GM23338 (cell line): Measurements from ENCODE around the gene FSD1. TPM values are rescaled to one million over a fixed set of nuclear protein-coding genes. Genes with fewer than 3 reads are reported as not detected.

ENCODE experiments used
- ATAC-seq: fragments of 200-7000 bp; cut with Tn5 transposase; 3 replicates; pipeline ENCODE4 v1.9.1; 2020
- DNase-seq: peaks from one replicate; pipeline ENCODE4 v3.0.0-alpha.2; 2015; ENCODE audit warnings: low spot score
- H2AFZ ChIP-seq: fragments of 200-600 bp; sonication (generic); 2 replicates; pipeline ENCODE4 v1.8.0; 2016; ENCODE audit warnings: antibody characterized with exemption, mild to moderate bottlenecking, moderate library complexity
- H3F3A ChIP-seq: fragments of 200-600 bp; sonication (generic); replicated peaks from 2 replicates; pipeline ENCODE4 v1.8.0; 2017; ENCODE audit warnings: antibody characterized with exemption, mixed run types, low read depth
- H3K27ac ChIP-seq: fragments of 200-600 bp; sonication (generic); 2 replicates; pipeline ENCODE4 v1.6.1; 2016; ENCODE audit warnings: low read depth
- H3K27me3 ChIP-seq: fragments of 200-600 bp; sonication (generic); 2 replicates; pipeline ENCODE4 v1.8.0; 2016; ENCODE audit warnings: mild to moderate bottlenecking, mixed run types, moderate library complexity; ENCODE audit not compliant: insufficient read depth
- H3K36me3 ChIP-seq: fragments of 200-600 bp; sonication (generic); 2 replicates; pipeline ENCODE4 v1.8.0; 2016; ENCODE audit warnings: mild to moderate bottlenecking; ENCODE audit not compliant: insufficient read depth
- H3K4me1 ChIP-seq: fragments of 200-600 bp; sonication (generic); 2 replicates; pipeline ENCODE4 v1.8.0; 2016; ENCODE audit warnings: mild to moderate bottlenecking, moderate library complexity; ENCODE audit not compliant: insufficient read depth
- H3K4me2 ChIP-seq: fragments of 200-600 bp; sonication (generic); 2 replicates; pipeline ENCODE4 v1.7.1; 2017; ENCODE audit warnings: mixed run types
- H3K4me3 ChIP-seq: fragments of 200-600 bp; sonication (generic); 2 replicates; pipeline ENCODE4 v1.6.1; 2016; ENCODE audit warnings: mixed run types
- H3K79me2 ChIP-seq: fragments of 200-600 bp; sonication (generic); replicated peaks from 2 replicates; pipeline ENCODE4 v1.8.0; 2017; ENCODE audit warnings: mild to moderate bottlenecking; ENCODE audit not compliant: insufficient read depth
- H3K9me2 ChIP-seq: fragments of 200-600 bp; sonication (generic); 2 replicates; pipeline ENCODE4 v1.8.0; 2017; ENCODE audit not compliant: insufficient read depth
- H4K20me1 ChIP-seq: fragments of 200-600 bp; sonication (generic); replicated peaks from 2 replicates; pipeline ENCODE4 v1.8.0; 2017; ENCODE audit warnings: mild to moderate bottlenecking; ENCODE audit not compliant: insufficient read depth
- H3K27ac Mint-ChIP-seq: 2 replicates; pipeline ENCODE4 v1.8.0; 2020; ENCODE audit warnings: inconsistent platforms, mild to moderate bottlenecking, moderate library complexity, mixed read lengths
- H3K27me3 Mint-ChIP-seq: 3 replicates; pipeline ENCODE4 v1.8.0; 2022; ENCODE audit warnings: low read depth, mild to moderate bottlenecking, moderate library complexity, mixed read lengths, inconsistent platforms; ENCODE audit not compliant: insufficient read depth, poor library complexity
- H3K36me3 Mint-ChIP-seq: 3 replicates; pipeline ENCODE4 v1.8.0; 2021; ENCODE audit warnings: low read depth, mild to moderate bottlenecking, inconsistent platforms, moderate library complexity, mixed read lengths
- H3K4me1 Mint-ChIP-seq: 3 replicates; pipeline ENCODE4 v1.8.0; 2020; ENCODE audit warnings: mild to moderate bottlenecking, inconsistent platforms, mixed read lengths
- H3K4me3 Mint-ChIP-seq: 3 replicates; pipeline ENCODE4 v1.8.0; 2021; ENCODE audit warnings: moderate library complexity, mild to moderate bottlenecking, inconsistent platforms, mixed read lengths
- H3K9me3 Mint-ChIP-seq: 3 replicates; pipeline ENCODE4 v1.8.0; 2020; ENCODE audit warnings: moderate library complexity, mild to moderate bottlenecking, inconsistent platforms, mixed read lengths
- CREB1 ChIP-seq: fragments of 250-450 bp; sonication (Bioruptor Pico); IDR thresholded peaks from 2 replicates; pipeline ENCODE4 v1.5.0; 2020; ENCODE audit warnings: low read depth, mild to moderate bottlenecking, moderate library complexity
- CTCF ChIP-seq, 2 experiments: fragments of 200-600 bp in 1 of 2; sonication (generic) in 1 of 2; conservative IDR thresholded peaks; 2 replicates each; pipeline versions ENCODE4 v1.5.1 to v1.6.1; 2016 to 2017; ENCODE audit warnings: antibody characterized with exemption in 2 of 2, low read depth in 2 of 2, mild to moderate bottlenecking in 2 of 2, moderate library complexity in 1 of 2
- EZH2 ChIP-seq: fragments of 200-600 bp; sonication (generic); IDR thresholded peaks from one replicate; pipeline ENCODE4 v1.8.0; 2017; ENCODE audit warnings: antibody characterized with exemption, mild to moderate bottlenecking, low read depth; ENCODE audit not compliant: unreplicated experiment
- EZH2phosphoT487 ChIP-seq: fragments of 200-600 bp; sonication (generic); IDR thresholded peaks from one replicate; pipeline ENCODE4 v1.8.1; 2018; ENCODE audit warnings: antibody characterized with exemption; ENCODE audit not compliant: unreplicated experiment
- NANOG ChIP-seq: IDR thresholded peaks from 2 replicates; pipeline ENCODE4 v1.6.1; 2016; ENCODE audit warnings: antibody characterized with exemption, borderline replicate concordance
- POLR2AphosphoS5 ChIP-seq: IDR thresholded peaks from 2 replicates; pipeline ENCODE4 v1.6.1; 2016; ENCODE audit warnings: antibody characterized with exemption, low read depth
- STAT1 ChIP-seq: IDR thresholded peaks from one replicate; pipeline ENCODE4 v1.6.1; 2016; ENCODE audit warnings: antibody characterized with exemption; ENCODE audit not compliant: unreplicated experiment
- ZNF114 ChIP-seq: fragments of 250-450 bp; sonication (Bioruptor Pico); IDR thresholded peaks from 2 replicates; pipeline ENCODE4 v1.5.0; 2020; ENCODE audit warnings: mild to moderate bottlenecking, moderate library complexity
- ZNF462 ChIP-seq: fragments of 250-450 bp; sonication (Bioruptor Pico); IDR thresholded peaks from 2 replicates; pipeline ENCODE4 v1.5.0; 2020; ENCODE audit warnings: mild to moderate bottlenecking, moderate library complexity
- polyA plus RNA-seq: library from polyadenylated mRNA; unstranded; fragments of >200 nt; fragmentation: Nextera tagmentation; extraction: Ambion mirVana; gene quantifications from 2 replicates; pipeline ENCODE4 v1.2.1, GENCODE V29; 2016
- total RNA-seq: library from RNA; depleted of rRNA; stranded (reverse); fragments of >200 nt; shearing (Covaris generic); gene quantifications from 2 replicates; pipeline ENCODE4 v1.2.3, GENCODE V29; 2014
- TF ChIP-seq, protein P1 (sequence below): IDR thresholded peaks from one replicate; pipeline ENCODE4 v1.6.1; 2018; ENCODE audit warnings: antibody characterized with exemption; ENCODE audit not compliant: unreplicated experiment

FSD1 gene
- total and polyA plus RNA-seq, 2 experiments from 2014 or later = 50.7 to 82.9 TPM

GRCh38 chr19:4305659-4306058 lies 1.3 kb downstream of the FSD1 start (continued):
- TF ChIP-seq EZH2phosphoT487 (no peak), CTCF (conservative IDR thresholded peaks at IDR 0.05; ENCODE audit: low read depth in 2 of 2) (no peak), POLR2AphosphoS5 (no peak), EZH2 (no peak), ZNF114 (no peak), NANOG (no peak), CREB1 (no peak)
- TF ChIP-seq, protein P1, sequence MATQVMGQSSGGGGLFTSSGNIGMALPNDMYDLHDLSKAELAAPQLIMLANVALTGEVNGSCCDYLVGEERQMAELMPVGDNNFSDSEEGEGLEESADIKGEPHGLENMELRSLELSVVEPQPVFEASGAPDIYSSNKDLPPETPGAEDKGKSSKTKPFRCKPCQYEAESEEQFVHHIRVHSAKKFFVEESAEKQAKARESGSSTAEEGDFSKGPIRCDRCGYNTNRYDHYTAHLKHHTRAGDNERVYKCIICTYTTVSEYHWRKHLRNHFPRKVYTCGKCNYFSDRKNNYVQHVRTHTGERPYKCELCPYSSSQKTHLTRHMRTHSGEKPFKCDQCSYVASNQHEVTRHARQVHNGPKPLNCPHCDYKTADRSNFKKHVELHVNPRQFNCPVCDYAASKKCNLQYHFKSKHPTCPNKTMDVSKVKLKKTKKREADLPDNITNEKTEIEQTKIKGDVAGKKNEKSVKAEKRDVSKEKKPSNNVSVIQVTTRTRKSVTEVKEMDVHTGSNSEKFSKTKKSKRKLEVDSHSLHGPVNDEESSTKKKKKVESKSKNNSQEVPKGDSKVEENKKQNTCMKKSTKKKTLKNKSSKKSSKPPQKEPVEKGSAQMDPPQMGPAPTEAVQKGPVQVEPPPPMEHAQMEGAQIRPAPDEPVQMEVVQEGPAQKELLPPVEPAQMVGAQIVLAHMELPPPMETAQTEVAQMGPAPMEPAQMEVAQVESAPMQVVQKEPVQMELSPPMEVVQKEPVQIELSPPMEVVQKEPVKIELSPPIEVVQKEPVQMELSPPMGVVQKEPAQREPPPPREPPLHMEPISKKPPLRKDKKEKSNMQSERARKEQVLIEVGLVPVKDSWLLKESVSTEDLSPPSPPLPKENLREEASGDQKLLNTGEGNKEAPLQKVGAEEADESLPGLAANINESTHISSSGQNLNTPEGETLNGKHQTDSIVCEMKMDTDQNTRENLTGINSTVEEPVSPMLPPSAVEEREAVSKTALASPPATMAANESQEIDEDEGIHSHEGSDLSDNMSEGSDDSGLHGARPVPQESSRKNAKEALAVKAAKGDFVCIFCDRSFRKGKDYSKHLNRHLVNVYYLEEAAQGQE = no peak

- Histone ChIP-seq H3K4me2 (no peak overlapping the region), H3K4me3 (no peak overlapping the region), H3K27me3 (no peaks in the 10 kb centered on the region), H3K9me2 (no peaks in the 10 kb centered on the region), H3F3A (peaks cover 3% of the 10 kb centered on the region; the same call in 1 of the 2 replicates), H3K79me2 (no peaks in the 10 kb centered on the region), H2AFZ (no peak overlapping the region), H4K20me1 (no peaks in the 10 kb centered on the region), H3K36me3 (peaks cover 11% of the 10 kb centered on the region; the same call in 1 of the 2 replicates), H3K27ac (peak overlapping the region; percentile 45; the same call in 1 of the 2 replicates), H3K4me1 (no peaks in the 10 kb centered on the region)
- DNase-seq (peak; percentile 80), ATAC-seq (peak; percentile 81)
- Mint-ChIP-seq H3K36me3 (peaks cover 76% of the 10 kb centered on the region), H3K9me3 (no peaks in the 10 kb centered on the region; the same call in 2 of the 3 replicates), H3K27ac (no peak overlapping the region), H3K27me3 (peaks cover 6% of the 10 kb centered on the region), H3K4me1 (no peaks in the 10 kb centered on the region), H3K4me3 (no peak overlapping the region)
- TF ChIP-seq CTCF (conservative IDR thresholded peaks at IDR 0.05; ENCODE audit: low read depth in 2 of 2) (no peak), EZH2phosphoT487 (no peak), STAT1 (no peak), NANOG (no peak), ZNF462 (CRISPR knock-in tag) (no peak)
Measured at GRCh38 chr19:4310247-4311121, 6.1 kb downstream of the FSD1 start.
